ENCODE data around the gene TMEM107.

The TMEM107 gene

DNA sequence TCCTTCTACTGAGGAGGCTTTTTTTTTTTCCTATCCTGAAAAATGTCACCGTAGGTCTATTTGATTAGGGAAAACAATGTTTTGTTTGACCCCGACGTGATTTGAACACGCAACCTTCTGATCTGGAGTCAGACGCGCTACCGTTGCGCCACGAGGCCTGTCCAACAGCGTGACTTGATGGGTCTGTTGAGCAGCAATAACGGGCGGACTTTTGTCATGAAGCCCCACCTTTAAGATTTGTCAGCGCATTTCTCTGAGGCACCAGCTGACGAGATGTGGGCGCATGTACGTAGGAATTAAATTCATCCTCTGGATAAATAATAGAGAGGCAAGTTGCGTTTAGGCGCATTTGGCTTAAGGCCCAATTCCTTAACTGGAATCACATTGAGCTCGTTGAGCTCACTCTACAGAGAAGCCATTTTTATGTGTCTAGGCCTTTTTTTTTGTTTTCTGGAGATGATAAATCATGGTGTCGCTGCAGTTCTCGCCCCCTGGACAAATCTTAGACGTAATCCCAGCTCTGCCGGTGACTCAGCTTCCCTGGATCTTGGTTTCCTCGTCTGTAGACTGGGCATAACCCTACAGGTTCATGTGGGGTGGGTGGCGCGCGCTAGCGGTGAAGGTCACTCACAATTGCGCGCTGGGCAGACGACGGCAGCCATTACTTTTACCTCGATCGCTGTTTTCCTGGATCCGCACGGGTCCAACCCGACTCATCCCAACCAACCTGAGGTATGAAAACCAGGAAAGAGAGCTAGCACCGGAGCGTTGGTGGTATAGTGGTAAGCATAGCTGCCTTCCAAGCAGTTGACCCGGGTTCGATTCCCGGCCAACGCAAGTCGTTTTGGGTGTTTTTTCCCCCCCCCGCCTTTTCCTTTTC, 44.8 kb upstream of the TMEM107 start (continued):
- TF ChIP-seq, protein P1, sequence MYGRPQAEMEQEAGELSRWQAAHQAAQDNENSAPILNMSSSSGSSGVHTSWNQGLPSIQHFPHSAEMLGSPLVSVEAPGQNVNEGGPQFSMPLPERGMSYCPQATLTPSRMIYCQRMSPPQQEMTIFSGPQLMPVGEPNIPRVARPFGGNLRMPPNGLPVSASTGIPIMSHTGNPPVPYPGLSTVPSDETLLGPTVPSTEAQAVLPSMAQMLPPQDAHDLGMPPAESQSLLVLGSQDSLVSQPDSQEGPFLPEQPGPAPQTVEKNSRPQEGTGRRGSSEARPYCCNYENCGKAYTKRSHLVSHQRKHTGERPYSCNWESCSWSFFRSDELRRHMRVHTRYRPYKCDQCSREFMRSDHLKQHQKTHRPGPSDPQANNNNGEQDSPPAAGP (tag by site-specific recombination; IDR thresholded peaks at IDR 0.05), result peak; percentile 90
- TF ChIP-seq ZFP41 (tag by site-specific recombination; IDR thresholded peaks at IDR 0.05; ENCODE audit: borderline replicate concordance) (no peak), SCRT1 (tag by site-specific recombination; IDR thresholded peaks at IDR 0.05; ENCODE audit: borderline replicate concordance) (no peak; the same call in none of the 2 replicates), ZNF48 (tag by site-specific recombination; IDR thresholded peaks at IDR 0.05) (no peak), ZNF248 (tag by site-specific recombination; IDR thresholded peaks at IDR 0.05) (no peak), ZNF174 (tag by site-specific recombination; IDR thresholded peaks at IDR 0.05) (no peak), ZEB2 (tag by site-specific recombination; IDR thresholded peaks at IDR 0.05) (0 out of 2 replicates have a peak, but pooled peaks have one; percentile 74), ZNF561 (tag by site-specific recombination; IDR thresholded peaks at IDR 0.05; ENCODE audit: borderline replicate concordance) (0 out of 2 replicates have a peak, but pooled peaks have one; percentile 26), ZFP3 (tag by site-specific recombination; IDR thresholded peaks at IDR 0.05; ENCODE audit: low read depth) (no peak), YY1 (tag by site-specific recombination; IDR thresholded peaks at IDR 0.05) (peak; percentile 92), ZNF558 (tag by site-specific recombination; IDR thresholded peaks at IDR 0.05) (peak; percentile 60), GFI1B (tag by site-specific recombination; IDR thresholded peaks at IDR 0.05) (no peak), ZNF777 (tag by site-specific recombination; IDR thresholded peaks at IDR 0.05; ENCODE audit: borderline replicate concordance) (peak; percentile 27; the same call in 1 of the 2 replicates), OSR2 (tag by site-specific recombination; IDR thresholded peaks at IDR 0.05) (peak; percentile 56), ZNF600 (tag by site-specific recombination; IDR thresholded peaks at IDR 0.05) (no peak; the same call in 1 of the 2 replicates), SP2 (tag by site-specific recombination; IDR thresholded peaks at IDR 0.05) (peak; percentile 26; the same call in 1 of the 2 replicates), SCRT2 (tag by site-specific recombination; IDR thresholded peaks at IDR 0.05) (peak; percentile 75)
- TF ChIP-seq, protein P2, sequence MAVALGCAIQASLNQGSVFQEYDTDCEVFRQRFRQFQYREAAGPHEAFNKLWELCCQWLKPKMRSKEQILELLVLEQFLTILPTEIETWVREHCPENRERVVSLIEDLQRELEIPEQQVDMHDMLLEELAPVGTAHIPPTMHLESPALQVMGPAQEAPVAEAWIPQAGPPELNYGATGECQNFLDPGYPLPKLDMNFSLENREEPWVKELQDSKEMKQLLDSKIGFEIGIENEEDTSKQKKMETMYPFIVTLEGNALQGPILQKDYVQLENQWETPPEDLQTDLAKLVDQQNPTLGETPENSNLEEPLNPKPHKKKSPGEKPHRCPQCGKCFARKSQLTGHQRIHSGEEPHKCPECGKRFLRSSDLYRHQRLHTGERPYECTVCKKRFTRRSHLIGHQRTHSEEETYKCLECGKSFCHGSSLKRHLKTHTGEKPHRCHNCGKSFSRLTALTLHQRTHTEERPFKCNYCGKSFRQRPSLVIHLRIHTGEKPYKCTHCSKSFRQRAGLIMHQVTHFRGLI (tag by site-specific recombination; IDR thresholded peaks at IDR 0.05), result peak; percentile 64; the same call in 1 of the 2 replicates
- TF ChIP-seq, protein P3, sequence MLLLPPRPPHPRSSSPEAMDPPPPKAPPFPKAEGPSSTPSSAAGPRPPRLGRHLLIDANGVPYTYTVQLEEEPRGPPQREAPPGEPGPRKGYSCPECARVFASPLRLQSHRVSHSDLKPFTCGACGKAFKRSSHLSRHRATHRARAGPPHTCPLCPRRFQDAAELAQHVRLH (tag by site-specific recombination; IDR thresholded peaks at IDR 0.05), result peak; percentile 90
- TF ChIP-seq, protein P4, sequence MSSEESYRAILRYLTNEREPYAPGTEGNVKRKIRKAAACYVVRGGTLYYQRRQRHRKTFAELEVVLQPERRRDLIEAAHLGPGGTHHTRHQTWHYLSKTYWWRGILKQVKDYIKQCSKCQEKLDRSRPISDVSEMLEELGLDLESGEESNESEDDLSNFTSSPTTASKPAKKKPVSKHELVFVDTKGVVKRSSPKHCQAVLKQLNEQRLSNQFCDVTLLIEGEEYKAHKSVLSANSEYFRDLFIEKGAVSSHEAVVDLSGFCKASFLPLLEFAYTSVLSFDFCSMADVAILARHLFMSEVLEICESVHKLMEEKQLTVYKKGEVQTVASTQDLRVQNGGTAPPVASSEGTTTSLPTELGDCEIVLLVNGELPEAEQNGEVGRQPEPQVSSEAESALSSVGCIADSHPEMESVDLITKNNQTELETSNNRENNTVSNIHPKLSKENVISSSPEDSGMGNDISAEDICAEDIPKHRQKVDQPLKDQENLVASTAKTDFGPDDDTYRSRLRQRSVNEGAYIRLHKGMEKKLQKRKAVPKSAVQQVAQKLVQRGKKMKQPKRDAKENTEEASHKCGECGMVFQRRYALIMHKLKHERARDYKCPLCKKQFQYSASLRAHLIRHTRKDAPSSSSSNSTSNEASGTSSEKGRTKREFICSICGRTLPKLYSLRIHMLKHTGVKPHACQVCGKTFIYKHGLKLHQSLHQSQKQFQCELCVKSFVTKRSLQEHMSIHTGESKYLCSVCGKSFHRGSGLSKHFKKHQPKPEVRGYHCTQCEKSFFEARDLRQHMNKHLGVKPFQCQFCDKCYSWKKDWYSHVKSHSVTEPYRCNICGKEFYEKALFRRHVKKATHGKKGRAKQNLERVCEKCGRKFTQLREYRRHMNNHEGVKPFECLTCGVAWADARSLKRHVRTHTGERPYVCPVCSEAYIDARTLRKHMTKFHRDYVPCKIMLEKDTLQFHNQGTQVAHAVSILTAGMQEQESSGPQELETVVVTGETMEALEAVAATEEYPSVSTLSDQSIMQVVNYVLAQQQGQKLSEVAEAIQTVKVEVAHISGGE (tag by site-specific recombination; conservative IDR thresholded peaks at IDR 0.05; ENCODE audit: low read depth), result peak; percentile 43
- TF ChIP-seq, protein P5, sequence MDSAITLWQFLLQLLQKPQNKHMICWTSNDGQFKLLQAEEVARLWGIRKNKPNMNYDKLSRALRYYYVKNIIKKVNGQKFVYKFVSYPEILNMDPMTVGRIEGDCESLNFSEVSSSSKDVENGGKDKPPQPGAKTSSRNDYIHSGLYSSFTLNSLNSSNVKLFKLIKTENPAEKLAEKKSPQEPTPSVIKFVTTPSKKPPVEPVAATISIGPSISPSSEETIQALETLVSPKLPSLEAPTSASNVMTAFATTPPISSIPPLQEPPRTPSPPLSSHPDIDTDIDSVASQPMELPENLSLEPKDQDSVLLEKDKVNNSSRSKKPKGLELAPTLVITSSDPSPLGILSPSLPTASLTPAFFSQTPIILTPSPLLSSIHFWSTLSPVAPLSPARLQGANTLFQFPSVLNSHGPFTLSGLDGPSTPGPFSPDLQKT (IDR thresholded peaks at IDR 0.05; ENCODE audit: borderline replicate concordance, low read depth, low read length), result no peak
- TF ChIP-seq, protein P6, sequence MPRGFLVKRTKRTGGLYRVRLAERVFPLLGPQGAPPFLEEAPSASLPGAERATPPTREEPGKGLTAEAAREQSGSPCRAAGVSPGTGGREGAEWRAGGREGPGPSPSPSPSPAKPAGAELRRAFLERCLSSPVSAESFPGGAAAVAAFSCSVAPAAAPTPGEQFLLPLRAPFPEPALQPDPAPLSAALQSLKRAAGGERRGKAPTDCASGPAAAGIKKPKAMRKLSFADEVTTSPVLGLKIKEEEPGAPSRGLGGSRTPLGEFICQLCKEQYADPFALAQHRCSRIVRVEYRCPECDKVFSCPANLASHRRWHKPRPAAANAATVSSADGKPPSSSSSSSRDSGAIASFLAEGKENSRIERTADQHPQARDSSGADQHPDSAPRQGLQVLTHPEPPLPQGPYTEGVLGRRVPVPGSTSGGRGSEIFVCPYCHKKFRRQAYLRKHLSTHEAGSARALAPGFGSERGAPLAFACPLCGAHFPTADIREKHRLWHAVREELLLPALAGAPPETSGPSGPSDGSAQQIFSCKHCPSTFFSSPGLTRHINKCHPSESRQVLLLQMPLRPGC (tag by site-specific recombination; IDR thresholded peaks at IDR 0.05), result peak; percentile 76
- TF ChIP-seq, protein P7, sequence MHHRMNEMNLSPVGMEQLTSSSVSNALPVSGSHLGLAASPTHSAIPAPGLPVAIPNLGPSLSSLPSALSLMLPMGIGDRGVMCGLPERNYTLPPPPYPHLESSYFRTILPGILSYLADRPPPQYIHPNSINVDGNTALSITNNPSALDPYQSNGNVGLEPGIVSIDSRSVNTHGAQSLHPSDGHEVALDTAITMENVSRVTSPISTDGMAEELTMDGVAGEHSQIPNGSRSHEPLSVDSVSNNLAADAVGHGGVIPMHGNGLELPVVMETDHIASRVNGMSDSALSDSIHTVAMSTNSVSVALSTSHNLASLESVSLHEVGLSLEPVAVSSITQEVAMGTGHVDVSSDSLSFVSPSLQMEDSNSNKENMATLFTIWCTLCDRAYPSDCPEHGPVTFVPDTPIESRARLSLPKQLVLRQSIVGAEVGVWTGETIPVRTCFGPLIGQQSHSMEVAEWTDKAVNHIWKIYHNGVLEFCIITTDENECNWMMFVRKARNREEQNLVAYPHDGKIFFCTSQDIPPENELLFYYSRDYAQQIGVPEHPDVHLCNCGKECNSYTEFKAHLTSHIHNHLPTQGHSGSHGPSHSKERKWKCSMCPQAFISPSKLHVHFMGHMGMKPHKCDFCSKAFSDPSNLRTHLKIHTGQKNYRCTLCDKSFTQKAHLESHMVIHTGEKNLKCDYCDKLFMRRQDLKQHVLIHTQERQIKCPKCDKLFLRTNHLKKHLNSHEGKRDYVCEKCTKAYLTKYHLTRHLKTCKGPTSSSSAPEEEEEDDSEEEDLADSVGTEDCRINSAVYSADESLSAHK (tag by site-specific recombination; IDR thresholded peaks at IDR 0.05), result peak; percentile 33; the same call in 1 of the 2 replicates
